ENCODE measurements around the gene AOAH. TPM values are rescaled to one million over a fixed set of nuclear protein-coding genes. Genes with fewer than 3 reads are reported as not detected.

The AOAH gene
- total and polyA plus RNA-seq, 12 donors = 3.4 to 52.0 (median 13.6) TPM

DNA sequence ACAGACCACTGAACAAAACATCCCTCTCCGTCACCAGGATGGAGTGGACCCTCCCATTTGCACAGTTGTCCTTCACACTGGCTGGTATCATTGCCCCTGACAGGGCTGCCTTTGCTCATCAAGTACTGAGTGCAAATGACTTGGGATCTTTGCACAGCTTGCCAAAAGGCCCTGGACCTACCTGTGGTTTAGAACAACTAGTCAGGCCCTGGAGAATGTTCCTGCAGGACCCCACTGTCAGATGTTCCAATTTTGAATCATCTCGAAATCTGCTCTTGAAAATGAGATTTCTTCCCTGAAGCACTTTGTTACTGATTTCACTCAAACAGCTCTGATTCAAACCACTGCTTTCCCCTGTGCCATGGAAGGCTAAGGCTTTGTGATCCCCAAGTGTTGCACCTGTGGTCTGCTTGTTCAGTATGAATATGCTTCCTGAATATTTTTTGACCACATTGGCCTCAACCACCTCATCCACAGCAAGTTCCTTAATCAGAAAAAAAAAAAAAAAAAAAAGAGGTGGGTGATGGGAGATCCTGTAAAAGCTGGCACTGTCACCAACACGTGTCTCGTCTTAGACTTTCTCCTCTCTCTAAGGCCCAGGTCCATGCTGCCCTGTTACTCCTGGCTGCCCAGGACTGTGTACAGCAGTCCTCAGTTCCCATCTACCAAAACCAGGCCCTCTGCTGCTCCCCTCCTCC, 2.7 kb upstream of the AOAH start:
- WGBS, 4 donors = 50 to 79% (median 68%) methylated on average over 3 to 4 of the region's 4 CpGs
- Histone ChIP-seq H3K4me1 (replicated peaks in 1 of 2) (peaks cover 0 to 7% of the 10 kb centered on the region in 2 donors), H3K27ac (no peak overlapping the region), H3K9me3 (replicated peaks in 1 of 3) (no peaks in the 10 kb centered on the region), H3K36me3 (replicated peaks in 1 of 2) (no peaks in the 10 kb centered on the region), H3K4me3 (no peak overlapping the region), H3K27me3 (no peaks in the 10 kb centered on the region)
- DNase-seq = no peak
- intact Hi-C loops (cut with DNase I) = no loop called here
- TF ChIP-seq POLR2A (IDR thresholded peaks at IDR 0.05) (no peak), CTCF (IDR thresholded peaks at IDR 0.05) (no peak)

- H3K9me3 ChIP-seq (replicated peaks in 1 of 3) = no peaks in the 10 kb centered on the region
- TF ChIP-seq CTCF (IDR thresholded peaks at IDR 0.05) (no peak), POLR2A (IDR thresholded peaks at IDR 0.05) (no peak)
- no peak for DNase-seq
- H3K27ac ChIP-seq = no peak overlapping the region
- intact Hi-C loops (cut with DNase I) = no loop called here
- 78 to 84% (median 83%) methylated on average over 5 to 7 of the region's 7 CpGs for whole genome bisulfite sequencing, 4 donors
- peaks cover 0 to 7% of the 10 kb centered on the region in 2 donors for H3K4me1 ChIP-seq (replicated peaks in 1 of 2)
- no peak overlapping the region for H3K4me3 ChIP-seq
- H3K27me3 ChIP-seq = no peaks in the 10 kb centered on the region
- H3K36me3 ChIP-seq (replicated peaks in 1 of 2) = no peaks in the 10 kb centered on the region
These were observed 2.0 kb upstream of the AOAH start for GRCh38 chr7:36726311-36726710.

- 47 to 67% (median 58%) methylated on average over 2 of the region's 2 CpGs for WGBS, 4 donors
- intact Hi-C loops (cut with DNase I) = no loop called here
- peaks cover 0 to 7% of the 10 kb centered on the region in 2 donors for H3K4me1 ChIP-seq (replicated peaks in 1 of 2)
These were observed 702 bp upstream of the AOAH start for GRCh38 chr7:36724996-36725395.

DNA sequence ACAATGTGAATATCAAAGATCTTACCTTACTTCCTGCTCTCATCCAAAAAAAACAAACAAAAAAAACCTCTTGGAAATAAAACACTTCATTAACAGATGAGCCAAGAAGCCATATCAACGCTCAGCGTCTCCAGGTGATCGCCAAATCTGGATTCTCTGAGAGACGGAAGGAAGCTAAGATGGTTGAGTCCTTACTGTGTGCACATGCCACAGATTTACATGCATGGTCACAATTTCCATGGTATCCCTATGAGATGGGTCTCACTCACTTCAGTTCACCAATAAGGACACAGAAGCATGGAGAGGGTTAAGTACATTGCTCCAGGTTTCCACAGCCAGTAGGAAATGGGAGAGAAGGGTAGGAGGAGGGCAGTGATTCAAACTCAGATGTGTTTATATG, 1.0 kb downstream of the AOAH start:
- no peak for DNase-seq
- TF ChIP-seq POLR2A (IDR thresholded peaks at IDR 0.05) = no peak
- no peak for TF ChIP-seq CTCF (IDR thresholded peaks at IDR 0.05)
- peaks cover 0 to 7% of the 10 kb centered on the region in 2 donors for H3K4me1 ChIP-seq (replicated peaks in 1 of 2)
- peak overlapping the region in 2 of 5 donors; percentile 12 to 61 for H3K27ac ChIP-seq
- H3K27me3 ChIP-seq = no peaks in the 10 kb centered on the region
- H3K9me3 ChIP-seq (replicated peaks in 1 of 3) = no peaks in the 10 kb centered on the region
- 69 to 89% (median 83%) methylated on average over 4 of the region's 4 CpGs for WGBS, 4 donors
- intact Hi-C loops (cut with DNase I) = no loop called here
- H3K36me3 ChIP-seq (replicated peaks in 1 of 2) = no peaks in the 10 kb centered on the region
- peak overlapping the region in 1 of 4 donors; percentile 32 for H3K4me3 ChIP-seq

More at GRCh38 chr7:36724996-36725395, 702 bp upstream of the AOAH start:
- no peak for DNase-seq
- H3K9me3 ChIP-seq (replicated peaks in 1 of 3) = no peaks in the 10 kb centered on the region
- no peak overlapping the region for H3K4me3 ChIP-seq
- no peak for TF ChIP-seq POLR2A (IDR thresholded peaks at IDR 0.05)
- TF ChIP-seq CTCF (IDR thresholded peaks at IDR 0.05) = no peak
- H3K36me3 ChIP-seq (replicated peaks in 1 of 2) = no peaks in the 10 kb centered on the region
- no peak overlapping the region for H3K27ac ChIP-seq
- H3K27me3 ChIP-seq = no peaks in the 10 kb centered on the region

All from adrenal gland (tissue), 12 donors.